SK-N-SH treated with all-trans-retinoic acid at 6 μM for 48 hours (cell line): Measurements from ENCODE around the gene TEKT2.

Experiments
- ARNTL ChIP-seq: fragments of 450-650 bp; formaldehyde crosslinking; IDR thresholded peaks from 2 replicates; pipeline ENCODE4 v1.5.0; 2020; ENCODE audit warnings: low read depth, mild to moderate bottlenecking, moderate library complexity, borderline replicate concordance
- BACH2 ChIP-seq: fragments of 250-450 bp; sonication (Bioruptor Pico); IDR thresholded peaks from 2 replicates; pipeline ENCODE4 v1.9.0; 2021; ENCODE audit warnings: mild to moderate bottlenecking, borderline replicate concordance
- CREB5 ChIP-seq: fragments of 250-450 bp; sonication (Bioruptor Pico); IDR thresholded peaks from 2 replicates; pipeline ENCODE4 v1.5.1; 2020; ENCODE audit warnings: low read depth, mild to moderate bottlenecking, moderate library complexity
- GLIS3 ChIP-seq: fragments of 250-450 bp; sonication (Bioruptor Pico); IDR thresholded peaks from 2 replicates; pipeline ENCODE4 v1.5.0; 2020; ENCODE audit warnings: mild to moderate bottlenecking, moderate library complexity
- ISL1 ChIP-seq: fragments of 250-450 bp; sonication (Bioruptor Pico); IDR thresholded peaks from 2 replicates; pipeline ENCODE4 v2.1.2; 2022; ENCODE audit warnings: mild to moderate bottlenecking, moderate library complexity
- RARB ChIP-seq: fragments of 250-450 bp; sonication (Bioruptor Pico); IDR thresholded peaks from 2 replicates; pipeline ENCODE4 v1.8.0; 2021; ENCODE audit warnings: mild to moderate bottlenecking, moderate library complexity
- ZC3H10 ChIP-seq: fragments of 250-450 bp; sonication (Bioruptor Pico); IDR thresholded peaks from 2 replicates; pipeline ENCODE4 v1.5.1; 2021; ENCODE audit warnings: mild to moderate bottlenecking, moderate library complexity
- ZFP3 ChIP-seq: fragments of 250-450 bp; sonication (Bioruptor Pico); IDR thresholded peaks from 2 replicates; pipeline ENCODE4 v1.5.0; 2020; ENCODE audit warnings: mild to moderate bottlenecking, moderate library complexity
- ZFP30 ChIP-seq: fragments of 450-650 bp; formaldehyde crosslinking; IDR thresholded peaks from 2 replicates; pipeline ENCODE4 v1.5.0; 2022; ENCODE audit warnings: mild to moderate bottlenecking, moderate library complexity
- ZNF70 ChIP-seq: fragments of 450-650 bp; formaldehyde crosslinking; IDR thresholded peaks from 2 replicates; pipeline ENCODE4 v1.5.0; 2020; ENCODE audit warnings: mild to moderate bottlenecking, moderate library complexity
- ZNF8 ChIP-seq: fragments of 450-650 bp; formaldehyde crosslinking; IDR thresholded peaks from 2 replicates; pipeline ENCODE4 v1.5.0; 2020; ENCODE audit warnings: mild to moderate bottlenecking, moderate library complexity
- TF ChIP-seq, protein P1 (sequence below): fragments of 250-450 bp; sonication (Bioruptor Pico); IDR thresholded peaks from 2 replicates; pipeline ENCODE4 v1.8.0; 2021; ENCODE audit warnings: low read depth, mild to moderate bottlenecking, moderate library complexity, borderline replicate concordance
- TF ChIP-seq, protein P2 (sequence below): fragments of 250-450 bp; sonication (Bioruptor Pico); IDR thresholded peaks from 2 replicates; pipeline ENCODE4 v1.8.0; 2020; ENCODE audit warnings: mild to moderate bottlenecking, moderate library complexity, borderline replicate concordance
- TF ChIP-seq, protein P3 (sequence below): fragments of 250-450 bp; sonication (Bioruptor Pico); IDR thresholded peaks from 2 replicates; pipeline ENCODE4 v1.5.1; 2021; ENCODE audit warnings: mild to moderate bottlenecking, moderate library complexity

DNA sequence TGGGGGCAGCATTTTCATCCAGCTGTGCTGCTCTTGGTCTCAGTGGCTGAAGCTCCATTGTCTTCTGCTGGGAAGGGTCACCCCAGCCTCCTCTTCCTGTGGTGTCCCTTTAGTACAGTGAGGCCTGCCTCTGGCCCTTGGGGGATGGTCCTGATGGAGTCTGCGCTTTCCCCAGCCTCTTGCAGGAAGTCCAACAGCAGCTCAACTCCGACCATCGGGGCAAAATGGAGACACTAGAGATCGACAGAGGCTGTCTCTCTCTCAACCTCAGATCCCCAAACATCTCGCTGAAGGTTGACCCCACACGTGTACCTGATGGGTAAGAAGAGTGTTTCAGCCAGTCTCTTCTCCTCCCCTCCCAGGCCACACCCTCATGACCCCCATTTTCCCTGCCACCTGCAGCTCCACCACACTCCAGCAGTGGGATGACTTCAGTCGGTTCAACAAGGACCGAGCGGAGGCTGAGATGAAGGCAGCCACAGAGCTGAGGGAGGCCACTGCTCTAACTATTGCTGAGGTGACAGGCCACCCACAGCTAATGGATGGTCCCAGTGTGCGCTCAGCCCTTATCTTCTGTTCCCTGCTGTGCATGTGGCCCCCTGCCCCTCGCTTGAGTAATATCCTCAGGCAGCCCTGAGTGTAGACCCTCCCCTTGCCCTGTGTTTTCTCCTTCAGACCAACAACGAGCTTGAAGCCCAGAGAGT, 2.8 kb downstream of the TEKT2 start:
- no peak for TF ChIP-seq ISL1
- TF ChIP-seq ZC3H10 (CRISPR knock-in tag): no peak
- no peak for TF ChIP-seq ZFP3
- no peak for TF ChIP-seq ZFP30 (CRISPR knock-in tag)
- TF ChIP-seq, protein P1, sequence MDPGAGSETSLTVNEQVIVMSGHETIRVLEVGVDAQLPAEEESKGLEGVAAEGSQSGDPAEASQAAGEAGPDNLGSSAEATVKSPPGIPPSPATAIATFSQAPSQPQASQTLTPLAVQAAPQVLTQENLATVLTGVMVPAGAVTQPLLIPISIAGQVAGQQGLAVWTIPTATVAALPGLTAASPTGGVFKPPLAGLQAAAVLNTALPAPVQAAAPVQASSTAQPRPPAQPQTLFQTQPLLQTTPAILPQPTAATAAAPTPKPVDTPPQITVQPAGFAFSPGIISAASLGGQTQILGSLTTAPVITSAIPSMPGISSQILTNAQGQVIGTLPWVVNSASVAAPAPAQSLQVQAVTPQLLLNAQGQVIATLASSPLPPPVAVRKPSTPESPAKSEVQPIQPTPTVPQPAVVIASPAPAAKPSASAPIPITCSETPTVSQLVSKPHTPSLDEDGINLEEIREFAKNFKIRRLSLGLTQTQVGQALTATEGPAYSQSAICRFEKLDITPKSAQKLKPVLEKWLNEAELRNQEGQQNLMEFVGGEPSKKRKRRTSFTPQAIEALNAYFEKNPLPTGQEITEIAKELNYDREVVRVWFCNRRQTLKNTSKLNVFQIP: no peak
- no peak for TF ChIP-seq CREB5 (CRISPR knock-in tag)
- TF ChIP-seq, protein P2, sequence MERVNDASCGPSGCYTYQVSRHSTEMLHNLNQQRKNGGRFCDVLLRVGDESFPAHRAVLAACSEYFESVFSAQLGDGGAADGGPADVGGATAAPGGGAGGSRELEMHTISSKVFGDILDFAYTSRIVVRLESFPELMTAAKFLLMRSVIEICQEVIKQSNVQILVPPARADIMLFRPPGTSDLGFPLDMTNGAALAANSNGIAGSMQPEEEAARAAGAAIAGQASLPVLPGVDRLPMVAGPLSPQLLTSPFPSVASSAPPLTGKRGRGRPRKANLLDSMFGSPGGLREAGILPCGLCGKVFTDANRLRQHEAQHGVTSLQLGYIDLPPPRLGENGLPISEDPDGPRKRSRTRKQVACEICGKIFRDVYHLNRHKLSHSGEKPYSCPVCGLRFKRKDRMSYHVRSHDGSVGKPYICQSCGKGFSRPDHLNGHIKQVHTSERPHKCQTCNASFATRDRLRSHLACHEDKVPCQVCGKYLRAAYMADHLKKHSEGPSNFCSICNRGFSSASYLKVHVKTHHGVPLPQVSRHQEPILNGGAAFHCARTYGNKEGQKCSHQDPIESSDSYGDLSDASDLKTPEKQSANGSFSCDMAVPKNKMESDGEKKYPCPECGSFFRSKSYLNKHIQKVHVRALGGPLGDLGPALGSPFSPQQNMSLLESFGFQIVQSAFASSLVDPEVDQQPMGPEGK: no peak
- TF ChIP-seq ZNF70 (CRISPR knock-in tag): no peak
- no peak for TF ChIP-seq RARB (CRISPR knock-in tag)
- TF ChIP-seq BACH2 (CRISPR knock-in tag): no peak
- TF ChIP-seq, protein P3, sequence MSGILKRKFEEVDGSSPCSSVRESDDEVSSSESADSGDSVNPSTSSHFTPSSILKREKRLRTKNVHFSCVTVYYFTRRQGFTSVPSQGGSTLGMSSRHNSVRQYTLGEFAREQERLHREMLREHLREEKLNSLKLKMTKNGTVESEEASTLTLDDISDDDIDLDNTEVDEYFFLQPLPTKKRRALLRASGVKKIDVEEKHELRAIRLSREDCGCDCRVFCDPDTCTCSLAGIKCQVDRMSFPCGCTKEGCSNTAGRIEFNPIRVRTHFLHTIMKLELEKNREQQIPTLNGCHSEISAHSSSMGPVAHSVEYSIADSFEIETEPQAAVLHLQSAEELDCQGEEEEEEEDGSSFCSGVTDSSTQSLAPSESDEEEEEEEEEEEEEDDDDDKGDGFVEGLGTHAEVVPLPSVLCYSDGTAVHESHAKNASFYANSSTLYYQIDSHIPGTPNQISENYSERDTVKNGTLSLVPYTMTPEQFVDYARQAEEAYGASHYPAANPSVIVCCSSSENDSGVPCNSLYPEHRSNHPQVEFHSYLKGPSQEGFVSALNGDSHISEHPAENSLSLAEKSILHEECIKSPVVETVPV (CRISPR knock-in tag): no peak
- no peak for TF ChIP-seq GLIS3 (CRISPR knock-in tag)
- TF ChIP-seq ARNTL: no peak
- TF ChIP-seq ZNF8 (CRISPR knock-in tag): no peak
